Brain microvascular endothelial cell (primary cell): Measurements from ENCODE around the gene OTOL1.

ENCODE experiments used
- DNase-seq: peaks from one replicate; pipeline ENCODE4 v3.0.0-alpha.2; 2020
- H3K27ac ChIP-seq: fragments of 250-450 bp; sonication (Bioruptor Pico); 2 replicates; pipeline ENCODE4 v1.5.1; 2020; ENCODE audit warnings: mild to moderate bottlenecking, moderate library complexity
- H3K27me3 ChIP-seq: fragments of 250-450 bp; sonication (Bioruptor Pico); replicated peaks from 2 replicates; pipeline ENCODE4 v1.5.1; 2020; ENCODE audit warnings: mild to moderate bottlenecking
- H3K36me3 ChIP-seq: fragments of 250-450 bp; sonication (Bioruptor Pico); replicated peaks from 2 replicates; pipeline ENCODE4 v1.5.1; 2020; ENCODE audit warnings: mild to moderate bottlenecking
- H3K4me3 ChIP-seq: 2 replicates; pipeline ENCODE4 v1.5.1; 2011; ENCODE audit warnings: low read depth, mild to moderate bottlenecking, control low read depth, low read length, moderate library complexity
- CTCF ChIP-seq: IDR thresholded peaks from 2 replicates; pipeline ENCODE4 v1.5.1; 2011; ENCODE audit warnings: low read depth, mild to moderate bottlenecking, moderate library complexity, low read length, control low read depth, inconsistent platforms; ENCODE audit errors: missing control alignments
- in situ Hi-C: cut with HindIII; loops from 2 replicates; pipeline ENCODE4 v1.10.0; 2017; ENCODE audit warnings: low sequenced_read_pairs, low pct_ligation_motif_present

Gene OTOL1

GRCh38 chr3:161496508-161496907 lies at the start of gene OTOL1:
TSS of gene OTOL1 (plus strand) at chr3:161496808. CDS start at chr3:161496808, 0 bp downstream.
- in situ Hi-C loops, result no loop called here
- Histone ChIP-seq H3K27ac (no peak within 1 kb of the TSS), H3K27me3 (no peaks in the 10 kb centered on the region), H3K36me3 (no peaks in the 10 kb centered on the region), H3K4me3 (no peak within 1 kb of the TSS)
- TF ChIP-seq CTCF, result no peak
- no peak for DNase-seq

GRCh38 chr3:161449785-161450184 lies 46.8 kb upstream of the OTOL1 start:
- TF ChIP-seq CTCF, result no peak
- Histone ChIP-seq H3K27ac (no peak overlapping the region), H3K27me3 (no peaks in the 10 kb centered on the region), H3K36me3 (no peaks in the 10 kb centered on the region), H3K4me3 (no peak overlapping the region)
- no peak for DNase-seq
- in situ Hi-C loops, result no loop called here

GRCh38 chr3:161452179-161452578 lies 44.4 kb upstream of the OTOL1 start:
- Histone ChIP-seq H3K36me3 (no peaks in the 10 kb centered on the region), H3K27ac (no peak overlapping the region), H3K27me3 (no peaks in the 10 kb centered on the region), H3K4me3 (no peak overlapping the region)
- DNase-seq, result no peak
- no peak for TF ChIP-seq CTCF
- in situ Hi-C loops, result no loop called here

- no peak for TF ChIP-seq CTCF
- no peak for DNase-seq
- in situ Hi-C loops, result no loop called here
These were observed 42.0 kb upstream of the OTOL1 start for GRCh38 chr3:161454615-161455014.

GRCh38 chr3:161455962-161456361 lies 40.6 kb upstream of the OTOL1 start:
- Histone ChIP-seq H3K36me3 (no peaks in the 10 kb centered on the region), H3K27me3 (no peaks in the 10 kb centered on the region), H3K27ac (no peak overlapping the region), H3K4me3 (no peak overlapping the region)
- in situ Hi-C loops, result no loop called here
- no peak for DNase-seq
- no peak for TF ChIP-seq CTCF

More at GRCh38 chr3:161454615-161455014, 42.0 kb upstream of the OTOL1 start:
- Histone ChIP-seq H3K36me3 (no peaks in the 10 kb centered on the region), H3K4me3 (no peak overlapping the region), H3K27me3 (no peaks in the 10 kb centered on the region), H3K27ac (no peak overlapping the region)

GRCh38 chr3:161462138-161462537 lies 34.5 kb upstream of the OTOL1 start:
- TF ChIP-seq CTCF, result no peak
- no peak for DNase-seq
- Histone ChIP-seq H3K27me3 (no peaks in the 10 kb centered on the region), H3K4me3 (no peak overlapping the region), H3K27ac (no peak overlapping the region), H3K36me3 (no peaks in the 10 kb centered on the region)
- in situ Hi-C loops, result no loop called here
